GM12875 (cell line): ENCODE data around the gene AEBP2.

ENCODE experiments used
- H3K4me3 ChIP-seq: one replicate; pipeline ENCODE4 v1.5.1; 2011; ENCODE audit warnings: low read depth, low read length, control low read depth
- TF ChIP-seq, protein P1 (sequence below): IDR thresholded peaks from 2 replicates; pipeline ENCODE4 v1.5.1; 2011; ENCODE audit warnings: low read depth, mild to moderate bottlenecking, control low read depth, inconsistent platforms, low read length, moderate library complexity, borderline replicate concordance; ENCODE audit not compliant: insufficient read depth

Gene AEBP2

DNA sequence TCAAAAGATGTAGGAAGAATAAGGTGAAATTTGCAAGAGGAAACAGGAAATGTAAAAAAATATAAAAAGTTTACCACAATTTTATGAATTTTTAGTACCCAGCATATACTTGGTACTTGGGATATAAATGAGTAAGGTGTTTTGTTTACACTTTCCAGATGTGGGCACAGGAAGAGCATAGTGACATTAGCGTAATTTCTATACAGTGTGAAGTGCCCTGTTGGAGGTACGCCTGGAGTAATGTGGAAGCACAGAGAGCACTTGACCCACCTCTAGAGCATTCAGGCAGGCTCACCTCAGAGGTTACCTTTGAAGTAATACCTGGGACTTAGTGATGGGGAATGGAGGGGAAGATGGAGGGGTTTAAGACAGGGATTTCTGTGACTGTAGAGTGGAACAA, 89.5 kb downstream of the AEBP2 start:
- no peak overlapping the region for H3K4me3 ChIP-seq
- TF ChIP-seq, protein P1, sequence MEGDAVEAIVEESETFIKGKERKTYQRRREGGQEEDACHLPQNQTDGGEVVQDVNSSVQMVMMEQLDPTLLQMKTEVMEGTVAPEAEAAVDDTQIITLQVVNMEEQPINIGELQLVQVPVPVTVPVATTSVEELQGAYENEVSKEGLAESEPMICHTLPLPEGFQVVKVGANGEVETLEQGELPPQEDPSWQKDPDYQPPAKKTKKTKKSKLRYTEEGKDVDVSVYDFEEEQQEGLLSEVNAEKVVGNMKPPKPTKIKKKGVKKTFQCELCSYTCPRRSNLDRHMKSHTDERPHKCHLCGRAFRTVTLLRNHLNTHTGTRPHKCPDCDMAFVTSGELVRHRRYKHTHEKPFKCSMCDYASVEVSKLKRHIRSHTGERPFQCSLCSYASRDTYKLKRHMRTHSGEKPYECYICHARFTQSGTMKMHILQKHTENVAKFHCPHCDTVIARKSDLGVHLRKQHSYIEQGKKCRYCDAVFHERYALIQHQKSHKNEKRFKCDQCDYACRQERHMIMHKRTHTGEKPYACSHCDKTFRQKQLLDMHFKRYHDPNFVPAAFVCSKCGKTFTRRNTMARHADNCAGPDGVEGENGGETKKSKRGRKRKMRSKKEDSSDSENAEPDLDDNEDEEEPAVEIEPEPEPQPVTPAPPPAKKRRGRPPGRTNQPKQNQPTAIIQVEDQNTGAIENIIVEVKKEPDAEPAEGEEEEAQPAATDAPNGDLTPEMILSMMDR, result no peak

DNA sequence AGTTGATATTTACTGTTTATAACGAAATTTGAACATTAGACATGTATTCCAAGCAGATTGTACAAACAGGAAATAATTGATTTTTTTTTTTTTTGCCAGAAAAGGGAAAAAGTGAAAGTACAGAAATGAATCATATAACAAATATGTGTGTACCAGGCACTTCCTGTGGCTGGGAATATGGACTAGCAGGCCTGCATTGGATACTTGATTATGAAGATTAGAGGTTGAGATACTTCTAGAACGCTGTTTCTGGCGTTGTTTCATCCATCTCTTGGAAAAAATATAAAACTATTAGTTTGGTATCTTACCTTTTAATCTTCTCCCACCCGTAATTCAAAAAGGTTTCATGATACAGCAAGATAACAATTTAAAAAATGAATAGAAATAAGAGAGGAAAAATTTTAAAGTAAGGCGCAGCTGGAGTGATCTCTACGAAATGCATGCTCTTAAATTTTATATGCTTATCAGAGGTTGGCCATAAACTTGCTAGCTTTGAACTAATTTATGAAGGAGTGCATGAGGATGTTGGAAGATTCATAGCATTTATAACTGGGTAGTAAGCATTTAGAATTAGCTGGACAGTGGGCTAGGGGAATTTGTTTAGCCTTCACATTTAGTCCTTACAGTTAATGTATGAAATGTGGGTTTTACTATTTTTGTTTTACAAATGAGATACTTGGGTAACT, 90.8 kb downstream of the AEBP2 start:
- H3K4me3 ChIP-seq, result no peak overlapping the region
- TF ChIP-seq, protein P1, result no peak

DNA sequence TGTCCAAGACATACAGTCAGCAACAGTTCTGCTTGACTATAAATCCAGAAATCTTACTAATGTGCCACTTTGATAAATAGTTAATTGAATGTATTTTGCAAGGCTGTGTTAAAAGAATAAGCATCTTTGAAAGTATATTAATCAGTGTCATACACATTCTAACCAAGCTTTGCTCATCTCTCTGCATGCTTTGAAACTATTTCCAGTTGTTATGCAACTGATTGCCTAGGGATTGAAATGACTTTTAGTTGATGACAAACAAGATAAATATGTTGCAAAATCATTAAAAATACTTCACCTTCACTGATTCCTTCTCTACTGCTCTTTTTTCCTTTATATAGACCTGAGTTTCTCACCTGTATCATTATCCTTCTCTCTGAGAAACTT, 91.3 kb downstream of the AEBP2 start:
- TF ChIP-seq, protein P1, result no peak
- no peak overlapping the region for H3K4me3 ChIP-seq

DNA sequence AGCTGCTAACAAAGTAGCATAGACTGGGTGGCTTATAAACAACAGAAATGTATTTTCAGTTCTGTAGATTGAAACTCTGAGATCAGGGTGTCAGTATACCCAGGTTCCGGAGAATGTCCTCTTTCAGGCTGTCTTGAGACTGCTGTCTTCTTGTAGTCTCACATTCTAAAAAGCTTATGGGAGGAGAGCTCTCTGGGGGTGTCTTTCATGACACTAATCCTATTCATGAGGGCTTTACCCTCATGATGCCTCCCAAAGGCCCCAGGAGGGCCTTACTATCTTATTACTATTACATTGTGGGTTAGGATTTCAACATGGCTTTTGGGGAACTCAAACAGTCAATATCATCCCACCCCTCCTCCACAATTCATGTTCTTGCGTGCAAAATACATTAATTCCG, 94.3 kb downstream of the AEBP2 start:
- no peak overlapping the region for H3K4me3 ChIP-seq
- TF ChIP-seq, protein P1, result no peak

DNA sequence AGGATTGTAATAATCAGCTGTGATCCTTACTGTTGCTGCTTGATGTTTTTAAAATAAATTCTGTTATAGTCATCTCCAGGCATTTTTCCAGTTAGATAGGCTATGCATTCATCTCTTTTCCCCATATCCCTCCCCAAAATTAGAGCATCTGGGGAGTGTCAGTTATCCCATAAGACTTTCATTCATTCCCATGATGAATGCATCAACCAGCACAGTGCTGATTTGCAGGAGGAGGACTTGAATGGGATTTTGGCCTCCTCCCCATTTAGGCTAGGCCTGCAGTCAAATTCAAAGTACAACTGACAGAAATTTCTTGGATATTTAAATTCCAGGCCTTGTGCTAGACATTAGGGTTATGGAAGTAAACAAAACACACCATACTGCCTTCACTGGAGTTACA, 99.8 kb downstream of the AEBP2 start:
- TF ChIP-seq, protein P1, result no peak

DNA sequence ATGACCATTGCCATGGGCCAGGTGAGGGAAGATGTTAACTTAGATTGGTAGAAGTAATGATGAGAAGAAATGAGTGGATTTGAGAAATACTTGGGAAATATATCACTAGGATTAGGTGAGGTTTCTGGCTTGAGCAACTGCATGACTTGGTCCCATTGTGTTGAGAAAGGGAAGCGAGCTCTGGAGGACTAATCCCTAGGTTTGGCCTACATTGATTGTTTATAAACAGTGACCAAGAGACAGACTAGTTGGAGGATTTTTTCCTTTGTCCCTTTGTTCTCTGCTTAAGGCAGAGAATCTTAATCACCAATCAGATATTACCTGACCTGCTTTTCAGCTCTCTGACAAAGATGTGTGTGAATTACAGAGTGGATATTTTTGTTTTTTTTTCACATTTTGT, 100.5 kb downstream of the AEBP2 start:
- TF ChIP-seq, protein P1, result no peak

More for the DNA sequence above, 99.8 kb downstream of the AEBP2 start:
- no peak overlapping the region for H3K4me3 ChIP-seq

DNA sequence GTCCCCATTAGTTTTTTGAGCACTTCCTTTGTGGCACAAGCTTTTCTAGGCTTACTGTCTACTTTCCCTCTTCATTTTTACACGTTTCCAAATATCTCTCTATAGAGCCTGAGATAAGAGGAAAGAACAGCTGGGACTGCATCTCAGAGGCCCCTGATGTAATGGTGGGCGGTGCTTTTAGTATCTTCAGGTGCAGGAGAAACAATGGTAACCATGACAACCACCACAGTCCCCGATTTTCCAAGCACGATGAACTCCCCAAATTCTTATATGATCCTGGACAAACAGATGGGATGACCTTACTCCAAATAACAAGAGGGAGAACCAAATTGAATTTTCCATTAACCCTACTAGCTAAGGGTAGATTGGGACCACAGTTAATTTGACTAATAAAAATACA, 103.3 kb downstream of the AEBP2 start:
- H3K4me3 ChIP-seq, result no peak overlapping the region

More for the DNA sequence above, 100.5 kb downstream of the AEBP2 start:
- H3K4me3 ChIP-seq, result no peak overlapping the region

More for the DNA sequence above, 103.3 kb downstream of the AEBP2 start:
- TF ChIP-seq, protein P1, result no peak
